GM21423 (cell line): ENCODE data around the gene HMGN2.

Source experiments
- ATAC-seq: cut with Tn5 transposase; IDR thresholded peaks from one replicate; pipeline ENCODE4 v1.9.1; 2021; ENCODE audit warnings: mild to moderate bottlenecking, moderate library complexity; ENCODE audit not compliant: unreplicated experiment

HMGN2 gene

DNA sequence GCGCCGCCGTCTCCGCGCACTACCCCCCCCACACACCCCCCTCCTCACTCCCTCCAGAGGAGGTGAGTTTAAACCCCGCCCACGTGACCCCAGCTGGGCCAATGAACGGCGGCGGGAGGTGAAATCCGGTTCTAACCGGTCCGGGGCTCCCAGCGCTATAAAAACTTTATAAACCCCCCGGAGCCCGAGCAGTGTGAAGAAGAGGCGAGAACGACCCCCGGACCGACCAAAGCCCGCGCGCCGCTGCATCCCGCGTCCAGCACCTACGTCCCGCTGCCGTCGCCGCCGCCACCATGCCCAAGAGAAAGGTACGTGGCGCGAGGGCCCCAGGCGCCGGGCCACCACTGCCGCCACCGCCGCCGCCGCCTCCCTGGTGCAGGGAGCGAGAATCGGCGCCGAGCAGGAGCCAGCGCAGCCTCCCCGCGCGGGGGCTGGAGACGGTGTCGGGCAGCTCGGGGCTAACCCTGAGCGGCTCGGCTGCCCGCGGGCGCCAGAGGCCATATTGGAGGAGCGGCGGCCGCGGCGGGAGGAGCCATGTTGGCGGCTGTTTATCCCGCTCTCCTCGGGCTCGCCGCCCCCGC is at the start of gene HMGN2:
Gene HMGN2 (plus strand): TSS at position 121 of the 581 bp plus-strand sequence. CDS start 173 bp downstream, at position 294.
- peak; percentile 50 for ATAC-seq

- no peak for ATAC-seq
Observed at GRCh38 chr1:26429721-26430120, 42.5 kb upstream of the HMGN2 start.

- ATAC-seq: peak; percentile 97
Observed at GRCh38 chr1:26431979-26432695, 40.1 kb upstream of the HMGN2 start, which contains the start of gene DHDDS. DHDDS (plus strand) TSS chr1:26432321; CDS start chr1:26432946, 625 bp downstream.

DNA sequence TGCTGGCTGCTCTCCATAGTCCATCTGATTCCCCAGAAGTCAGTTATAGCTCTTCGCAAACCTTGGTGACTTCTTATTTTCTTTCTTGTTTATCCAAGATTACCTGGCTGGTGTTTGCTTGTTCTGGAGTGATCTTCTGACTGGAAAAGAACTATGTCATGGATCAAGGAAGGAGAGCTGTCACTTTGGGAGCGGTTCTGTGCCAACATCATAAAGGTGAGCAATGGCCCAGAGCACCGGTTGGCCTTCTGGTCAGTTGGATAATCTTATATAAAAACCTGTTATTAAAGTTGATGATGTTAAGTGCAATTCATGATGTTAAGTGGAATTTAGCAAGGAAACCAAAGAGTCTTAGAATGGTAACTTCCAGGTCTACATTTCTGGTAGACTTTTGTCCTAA is 39.4 kb upstream of the HMGN2 start:
- no peak for ATAC-seq

DNA sequence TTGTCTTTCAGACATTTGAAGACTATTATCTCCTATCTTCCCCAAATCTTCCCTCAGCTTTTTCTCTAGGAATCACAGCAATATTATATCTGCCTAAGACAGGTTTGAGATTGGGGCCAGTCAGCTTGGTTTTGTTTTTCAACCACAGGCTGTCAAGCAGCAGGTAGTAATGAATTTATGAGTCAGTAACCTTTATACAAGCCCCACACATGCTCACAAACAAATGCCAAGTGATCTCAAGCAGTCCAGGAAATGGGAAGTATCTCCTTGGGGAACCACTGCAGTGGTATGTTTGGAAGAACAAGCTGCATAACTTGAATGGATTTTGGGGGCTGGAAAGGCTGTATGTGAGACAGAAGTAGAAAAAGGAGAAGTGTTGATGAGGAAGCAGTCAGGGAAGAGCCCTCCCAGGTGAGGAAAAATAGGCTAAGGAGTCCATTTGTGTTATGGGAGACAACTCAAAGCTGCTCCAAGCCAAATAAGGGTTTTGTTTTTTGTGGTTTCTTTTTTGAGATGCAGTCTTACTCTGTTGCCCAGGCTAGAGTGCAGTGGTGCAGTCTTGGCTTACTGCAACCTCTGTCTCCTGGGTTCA is 38.0 kb upstream of the HMGN2 start:
- no peak for ATAC-seq

GRCh38 chr1:26438041-26438440 is 34.2 kb upstream of the HMGN2 start:
- ATAC-seq: no peak

GRCh38 chr1:26440259-26440658 is 32.0 kb upstream of the HMGN2 start:
- no peak for ATAC-seq

- ATAC-seq: no peak
Observed at GRCh38 chr1:26449868-26450267, 22.4 kb upstream of the HMGN2 start.

GRCh38 chr1:26450908-26451307 is 21.3 kb upstream of the HMGN2 start:
- no peak for ATAC-seq

DNA sequence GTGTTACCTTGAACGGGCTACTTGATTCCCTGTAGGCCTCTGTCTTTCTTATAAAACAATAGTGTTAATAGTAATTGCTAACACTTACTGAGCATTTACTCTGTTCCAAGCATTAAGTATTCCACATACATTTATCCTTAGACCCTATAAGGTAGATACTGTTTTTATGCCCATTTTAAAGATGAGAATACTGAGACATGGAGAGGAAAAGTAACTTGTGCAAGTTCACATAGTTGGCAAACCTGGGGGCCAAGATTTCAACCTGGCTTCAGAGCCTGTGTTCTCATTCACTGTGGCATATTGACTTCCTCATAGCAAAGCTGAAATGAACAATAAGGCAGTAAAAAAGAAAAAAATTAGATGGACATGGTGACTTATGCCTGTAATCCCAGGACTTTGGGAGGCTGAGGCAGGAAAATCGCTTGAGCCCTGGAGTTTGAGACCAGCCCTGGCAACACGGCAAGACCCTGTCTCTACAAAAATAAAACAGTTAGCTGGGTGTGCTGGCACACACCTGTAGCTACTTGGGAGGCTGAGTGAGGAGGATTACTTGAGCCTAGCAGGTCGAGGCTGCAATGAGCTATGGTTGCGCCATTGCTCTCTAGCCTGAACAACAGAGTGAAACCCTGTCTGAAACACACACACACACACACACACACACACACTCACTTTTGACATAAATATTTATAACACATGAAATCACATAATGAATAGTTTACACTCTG is 19.6 kb upstream of the HMGN2 start:
- ATAC-seq: no peak

DNA sequence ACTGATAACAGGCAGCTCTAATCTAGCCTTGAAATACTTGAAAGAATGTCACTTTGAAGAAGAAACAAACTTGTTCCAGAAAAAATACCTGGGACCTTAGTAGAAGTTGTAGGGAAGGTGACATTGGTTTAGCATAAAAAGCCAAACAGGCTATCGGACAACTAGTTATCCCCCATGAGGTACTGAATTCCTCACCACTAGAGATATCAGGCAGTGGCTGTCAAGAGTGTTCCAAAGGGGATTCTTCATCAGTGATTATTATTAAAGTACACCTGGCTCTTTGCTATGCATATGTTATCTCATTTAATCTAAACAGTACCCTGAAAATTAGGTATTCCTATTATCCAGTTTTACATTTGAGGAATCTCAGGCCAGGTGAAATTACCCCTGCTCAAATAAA is 13.1 kb upstream of the HMGN2 start:
- no peak for ATAC-seq

- ATAC-seq: no peak
Observed at GRCh38 chr1:26459573-26460031, 12.6 kb upstream of the HMGN2 start.

GRCh38 chr1:26468911-26469310 is 3.3 kb upstream of the HMGN2 start:
- no peak for ATAC-seq

DNA sequence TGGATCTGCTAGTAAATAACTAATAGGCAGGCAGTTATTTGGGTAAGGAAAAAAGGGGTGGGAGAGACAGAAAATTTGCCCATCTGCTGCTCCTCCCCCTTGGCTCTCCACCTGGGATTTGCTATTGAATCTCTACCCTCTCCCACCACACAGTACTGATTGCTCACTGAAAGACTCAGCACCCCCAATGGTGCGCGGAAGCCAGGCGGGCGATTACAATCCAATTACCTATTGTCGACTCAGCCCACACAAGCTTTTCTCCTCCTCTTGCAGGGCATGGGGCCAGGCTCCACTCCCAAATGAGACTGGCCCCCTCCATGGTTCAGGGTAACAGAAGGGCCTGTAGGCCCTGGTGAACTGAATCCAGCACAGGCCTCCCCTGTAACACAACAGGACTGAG is 2.7 kb upstream of the HMGN2 start:
- ATAC-seq: no peak

DNA sequence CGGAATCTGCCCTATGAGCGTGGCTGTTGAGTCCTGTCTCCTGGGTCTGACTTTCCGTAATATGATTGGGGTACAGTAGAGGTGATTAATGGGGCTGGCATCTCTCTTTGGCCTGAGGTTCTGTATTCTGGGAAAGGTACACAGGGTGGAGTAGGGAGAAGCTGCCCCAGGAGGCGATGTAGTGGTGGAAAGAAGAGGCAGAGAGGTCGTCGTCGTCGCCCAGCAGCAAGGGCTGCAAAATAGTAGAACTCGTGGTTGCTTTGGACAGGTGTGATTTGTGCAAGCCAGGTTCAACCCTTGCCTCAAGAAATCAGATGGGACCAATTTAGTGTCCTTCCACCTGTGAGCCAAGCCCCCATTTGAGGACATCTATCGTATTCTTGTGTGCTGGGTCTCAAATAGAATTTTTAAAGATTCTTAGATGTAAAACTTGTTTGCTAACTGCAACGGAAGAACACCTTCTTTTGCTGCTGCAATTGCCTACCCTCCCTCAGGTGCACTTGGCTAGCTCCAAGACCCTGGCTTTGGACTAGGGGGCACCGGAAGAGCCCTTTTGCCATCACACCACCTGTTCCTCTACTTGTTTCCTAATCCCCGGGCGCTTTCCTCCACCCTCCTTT is 1.3 kb upstream of the HMGN2 start:
- no peak for ATAC-seq

GRCh38 chr1:26471498-26472319 is 531 bp upstream of the HMGN2 start:
- ATAC-seq: peak; percentile 3

- peak; percentile 79 for ATAC-seq
Observed at GRCh38 chr1:26472901-26473845, 933 bp downstream of the HMGN2 start.

- ATAC-seq: no peak
Observed at GRCh38 chr1:26474818-26475217, 2.6 kb downstream of the HMGN2 start.

- ATAC-seq: no peak
Observed at GRCh38 chr1:26475989-26476388, 3.7 kb downstream of the HMGN2 start.
